HG03139 (cell line): ENCODE measurements around the gene PEAK1.
"Not testable (repeated sequence)": the region's sequence is repeated elsewhere in the genome, so short reads cannot be mapped to it uniquely, and the experiment has no call there.

Experiments
- ATAC-seq: cut with Tn5 transposase; IDR thresholded peaks from one replicate; pipeline ENCODE4 v1.9.1; 2021; ENCODE audit not compliant: unreplicated experiment

Gene PEAK1

DNA sequence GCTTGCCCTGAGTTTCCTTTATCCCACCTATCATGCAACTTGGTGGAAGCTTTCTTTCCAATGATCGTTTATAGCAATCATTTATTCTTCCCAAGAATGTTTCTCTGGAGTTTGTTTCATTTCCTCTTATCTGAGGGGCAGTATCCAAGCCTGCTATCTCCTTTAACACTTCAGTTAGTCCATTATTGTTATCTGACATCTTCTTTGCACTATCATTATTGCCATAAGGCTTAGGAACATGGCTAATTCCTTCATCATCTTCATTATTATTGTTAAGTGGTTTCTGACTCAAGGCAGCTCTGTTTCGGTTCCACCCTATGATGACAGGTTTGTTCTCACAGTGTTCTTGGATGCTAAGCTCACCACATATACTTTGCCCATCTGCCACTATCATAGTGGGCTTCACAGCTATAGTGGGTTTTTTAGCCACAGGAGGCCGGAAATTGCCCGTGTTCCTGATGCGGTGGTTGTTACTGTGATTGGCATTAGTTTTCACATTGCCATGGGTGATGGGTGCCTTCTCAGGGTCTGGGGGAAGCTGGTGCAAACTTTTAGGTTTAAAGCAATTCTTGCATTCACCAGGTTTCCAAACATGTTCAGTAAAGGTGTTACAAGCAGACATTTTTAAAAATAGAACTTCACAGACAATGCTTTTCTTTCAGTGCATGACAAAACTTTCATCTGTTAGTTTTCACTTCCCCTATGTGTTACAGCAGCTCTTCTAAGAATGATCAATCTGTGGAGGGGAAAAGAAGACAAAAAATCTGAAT, 238.4 kb downstream of the PEAK1 start:
- no peak for ATAC-seq

DNA sequence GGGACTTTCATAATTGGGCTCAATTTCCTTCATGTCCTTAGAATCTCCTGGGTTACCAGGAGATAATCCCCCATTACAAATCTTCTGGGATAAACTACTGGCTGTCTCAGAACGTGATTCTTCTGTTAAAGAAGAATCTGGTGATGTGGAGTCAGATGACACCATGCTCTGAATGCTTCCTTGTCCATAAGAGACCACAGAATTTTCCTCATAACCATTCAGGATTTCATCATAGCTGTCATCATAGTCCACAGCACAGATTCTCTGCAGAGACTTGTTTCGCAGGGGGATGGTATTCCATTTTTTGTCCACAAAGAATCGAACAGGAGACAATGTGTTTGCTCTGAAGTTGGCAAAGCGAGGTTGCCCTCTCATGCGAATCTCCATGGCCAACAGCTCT, 239.1 kb downstream of the PEAK1 start:
- ATAC-seq, result no peak

DNA sequence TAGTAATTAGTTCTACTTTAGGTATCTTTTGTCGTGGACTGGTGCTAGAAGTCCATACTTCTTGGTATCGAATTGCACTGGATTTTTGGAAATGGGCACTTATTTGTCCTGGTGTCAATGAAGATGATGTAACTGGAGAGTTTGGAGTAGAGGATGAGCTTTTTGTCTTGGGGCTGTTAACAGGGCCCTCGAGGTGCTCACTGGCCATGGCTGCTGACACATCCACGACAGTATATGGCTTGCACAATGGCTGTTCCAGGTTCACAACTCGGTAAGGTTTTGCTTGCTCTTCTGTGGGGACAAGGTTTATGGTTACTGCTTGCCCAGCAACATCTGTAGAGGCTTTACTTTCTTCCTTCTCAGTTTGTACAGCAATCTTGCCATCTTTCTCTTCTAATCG, 239.6 kb downstream of the PEAK1 start:
- ATAC-seq, result no peak

GRCh38 chr15:77179541-77179998, 240.3 kb downstream of the PEAK1 start:
- ATAC-seq, result peak; percentile 46

DNA sequence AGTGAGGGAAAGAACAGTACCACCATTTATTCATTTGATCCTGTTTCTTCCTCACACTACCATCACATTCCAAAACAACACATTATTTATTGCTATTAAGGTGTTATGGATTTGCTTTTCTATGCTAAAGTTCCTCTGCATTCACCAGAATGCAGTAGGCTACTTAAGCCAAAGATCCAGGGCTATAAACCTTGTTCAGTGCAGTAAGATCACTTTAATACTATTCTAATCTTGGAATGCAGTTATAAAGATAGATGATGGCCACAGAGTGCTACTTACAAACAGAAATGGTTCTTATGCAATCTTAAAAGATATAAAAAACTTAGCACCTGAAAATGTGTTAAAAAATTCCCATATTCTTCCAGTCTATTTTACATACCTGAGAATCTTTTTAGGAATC, 241.5 kb downstream of the PEAK1 start:
- no peak for ATAC-seq

DNA sequence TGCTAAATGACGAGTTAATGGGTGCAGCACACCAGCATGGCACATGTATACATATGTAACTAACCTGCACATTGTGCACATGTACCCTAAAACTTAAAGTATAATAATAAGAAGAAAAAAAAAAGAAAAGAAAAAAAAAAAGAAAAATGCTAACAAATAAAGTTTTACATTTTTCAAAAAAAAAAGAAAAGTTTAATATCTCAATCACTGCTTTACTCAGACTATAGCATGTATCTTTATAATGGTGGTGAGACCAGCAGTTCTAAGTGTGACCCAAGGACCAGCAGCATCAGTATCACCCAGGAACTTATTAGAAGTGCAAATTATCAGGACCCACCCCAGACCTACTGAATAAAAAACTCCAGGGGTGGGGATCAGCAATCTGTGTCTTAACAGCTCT, 243.8 kb downstream of the PEAK1 start:
- not testable (repeated sequence) for ATAC-seq

GRCh38 chr15:77173487-77173886, 246.4 kb downstream of the PEAK1 start:
- no peak for ATAC-seq

GRCh38 chr15:77171221-77171967, 248.5 kb downstream of the PEAK1 start:
- ATAC-seq, result no peak

GRCh38 chr15:77168616-77169015, 251.3 kb downstream of the PEAK1 start:
- no peak for ATAC-seq

GRCh38 chr15:77168141-77168540, 251.8 kb downstream of the PEAK1 start:
- no peak for ATAC-seq

- no peak for ATAC-seq
Observed at GRCh38 chr15:77167406-77167805, 252.5 kb downstream of the PEAK1 start.

GRCh38 chr15:77163781-77164384, 256.0 kb downstream of the PEAK1 start:
- no peak for ATAC-seq

GRCh38 chr15:77162872-77163633, 256.9 kb downstream of the PEAK1 start:
- no peak for ATAC-seq

DNA sequence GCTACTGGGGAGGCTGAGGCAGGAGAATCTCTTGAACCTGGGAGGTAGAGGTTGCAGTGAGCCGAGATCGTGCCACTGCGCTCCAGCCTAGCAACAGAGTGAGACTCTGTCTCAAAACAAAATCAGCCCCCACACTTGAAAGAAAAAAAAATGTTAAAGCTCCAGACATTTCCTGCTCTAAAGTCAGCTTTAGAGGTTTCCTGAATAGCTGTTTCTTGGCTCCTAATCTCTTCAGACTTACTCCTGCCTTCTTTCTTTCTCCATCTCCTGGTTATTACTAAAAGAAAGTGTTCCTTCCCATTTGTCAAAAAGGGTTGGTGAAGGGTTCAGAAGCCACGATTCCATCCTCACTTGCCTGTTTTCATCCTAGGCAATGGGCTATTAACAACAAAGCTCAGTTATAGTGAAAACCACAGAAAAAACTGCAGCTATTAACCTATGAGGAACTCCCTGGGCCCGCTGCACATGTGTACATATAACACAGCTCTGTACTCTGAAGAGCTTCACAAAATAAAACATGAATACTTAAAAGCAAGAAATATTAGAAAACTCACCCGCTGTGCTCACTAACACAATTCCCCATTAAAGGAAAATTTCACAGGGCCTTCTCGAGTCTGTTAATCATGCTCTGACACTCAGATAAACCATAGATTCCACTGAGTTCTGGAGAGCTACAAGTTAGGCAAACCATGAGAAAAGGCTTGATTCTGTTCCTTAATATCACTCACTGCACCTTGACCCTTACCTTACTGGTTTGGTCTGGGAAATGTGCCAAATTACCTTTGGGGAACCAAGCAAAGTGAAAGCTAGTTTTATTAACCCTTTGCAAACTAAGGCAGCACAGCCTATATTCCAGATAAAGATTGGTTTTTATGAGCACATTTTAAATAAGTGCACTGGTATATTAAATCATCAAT, 259.1 kb downstream of the PEAK1 start:
- no peak for ATAC-seq

DNA sequence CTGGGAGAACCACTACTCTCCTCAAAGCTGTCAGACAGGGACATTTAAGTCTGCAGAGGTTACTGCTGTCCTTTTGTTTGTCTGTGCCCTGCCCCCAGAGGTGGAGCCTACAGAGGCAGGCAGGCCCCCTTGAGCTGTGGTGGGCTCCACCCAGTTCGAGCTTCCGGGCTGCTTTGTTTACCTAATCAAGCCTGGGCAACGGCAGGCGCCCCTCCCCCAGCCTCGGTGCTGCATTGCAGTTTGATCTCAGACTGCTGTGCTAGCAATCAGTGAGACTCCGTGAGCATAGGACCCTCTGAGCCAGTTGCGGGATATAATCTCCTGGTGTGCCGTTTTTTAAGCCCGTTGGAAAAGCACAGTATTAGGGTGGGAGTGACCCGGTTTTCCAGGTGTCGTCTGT, 263.9 kb downstream of the PEAK1 start:
- ATAC-seq, result not testable (repeated sequence)

GRCh38 chr15:77148191-77148590, 271.7 kb downstream of the PEAK1 start:
- ATAC-seq, result no peak

DNA sequence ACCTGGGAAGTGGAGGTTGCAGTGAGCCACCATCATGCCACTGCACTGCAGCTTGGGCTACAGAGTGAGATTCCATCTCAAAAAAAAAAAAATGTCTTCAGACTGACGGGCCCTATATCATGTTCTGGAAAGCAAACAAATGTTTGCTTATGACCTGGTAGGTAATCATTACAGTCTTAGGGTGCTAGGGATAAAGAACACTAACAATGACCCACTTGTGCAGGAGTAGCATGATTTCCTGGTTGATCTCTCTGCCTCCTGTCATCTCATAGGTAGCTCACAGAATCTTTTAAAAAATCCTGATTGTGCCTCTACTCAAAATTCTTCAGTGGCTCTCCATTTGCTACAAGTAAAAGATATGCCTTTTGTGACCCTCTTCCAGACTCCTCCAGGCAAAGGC, 274.5 kb downstream of the PEAK1 start:
- ATAC-seq, result no peak

DNA sequence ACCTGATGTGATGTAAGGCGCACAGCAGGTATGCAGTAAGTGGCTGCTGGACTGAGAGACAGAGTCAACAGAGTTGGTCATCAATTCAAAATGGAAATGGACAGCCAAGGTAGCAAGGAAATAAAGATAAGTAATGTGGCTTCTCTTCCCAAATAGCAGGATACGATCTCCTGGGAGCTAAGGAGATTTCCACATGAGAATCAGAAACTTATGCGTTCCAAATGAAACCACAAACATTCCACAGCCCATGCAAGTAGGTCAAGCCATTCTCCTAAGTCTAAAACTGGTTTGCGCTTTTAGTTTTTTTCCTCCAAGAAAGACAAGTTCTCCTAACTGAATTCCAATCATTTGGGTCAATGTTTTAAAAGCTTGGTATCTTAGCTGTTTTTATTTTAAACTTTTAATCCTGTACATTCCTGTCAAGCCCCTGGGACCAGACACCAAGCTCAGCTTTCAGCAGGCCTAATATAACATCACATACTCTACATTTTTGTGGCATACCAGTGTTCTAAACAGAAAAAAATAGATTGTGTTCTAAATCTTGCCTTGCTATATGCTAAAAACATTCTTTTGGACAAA, 275.3 kb downstream of the PEAK1 start:
- ATAC-seq, result no peak

- ATAC-seq, result no peak
Observed at GRCh38 chr15:77144026-77144425, 275.9 kb downstream of the PEAK1 start.

DNA sequence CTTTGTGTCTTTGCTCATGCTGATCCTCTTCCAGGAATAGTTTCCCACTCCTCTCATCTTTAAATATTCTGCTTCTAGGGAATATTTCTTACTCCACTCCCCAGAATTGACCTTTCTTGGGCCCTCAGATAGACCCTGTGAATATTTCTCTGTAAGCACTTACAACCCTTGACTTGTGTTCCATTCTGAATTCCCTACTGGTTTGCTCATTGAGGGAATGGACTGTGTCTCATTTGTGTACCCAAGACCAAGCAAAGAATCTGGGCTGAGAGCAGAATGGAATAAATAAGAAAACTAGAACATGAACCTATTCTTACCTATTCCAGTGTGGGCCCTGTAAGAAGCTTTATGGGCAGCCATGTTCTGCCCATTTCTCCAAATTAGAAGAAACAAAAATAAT, 276.3 kb downstream of the PEAK1 start:
- ATAC-seq, result no peak
